ENCODE data around the gene IBA57.

Gene IBA57

DNA sequence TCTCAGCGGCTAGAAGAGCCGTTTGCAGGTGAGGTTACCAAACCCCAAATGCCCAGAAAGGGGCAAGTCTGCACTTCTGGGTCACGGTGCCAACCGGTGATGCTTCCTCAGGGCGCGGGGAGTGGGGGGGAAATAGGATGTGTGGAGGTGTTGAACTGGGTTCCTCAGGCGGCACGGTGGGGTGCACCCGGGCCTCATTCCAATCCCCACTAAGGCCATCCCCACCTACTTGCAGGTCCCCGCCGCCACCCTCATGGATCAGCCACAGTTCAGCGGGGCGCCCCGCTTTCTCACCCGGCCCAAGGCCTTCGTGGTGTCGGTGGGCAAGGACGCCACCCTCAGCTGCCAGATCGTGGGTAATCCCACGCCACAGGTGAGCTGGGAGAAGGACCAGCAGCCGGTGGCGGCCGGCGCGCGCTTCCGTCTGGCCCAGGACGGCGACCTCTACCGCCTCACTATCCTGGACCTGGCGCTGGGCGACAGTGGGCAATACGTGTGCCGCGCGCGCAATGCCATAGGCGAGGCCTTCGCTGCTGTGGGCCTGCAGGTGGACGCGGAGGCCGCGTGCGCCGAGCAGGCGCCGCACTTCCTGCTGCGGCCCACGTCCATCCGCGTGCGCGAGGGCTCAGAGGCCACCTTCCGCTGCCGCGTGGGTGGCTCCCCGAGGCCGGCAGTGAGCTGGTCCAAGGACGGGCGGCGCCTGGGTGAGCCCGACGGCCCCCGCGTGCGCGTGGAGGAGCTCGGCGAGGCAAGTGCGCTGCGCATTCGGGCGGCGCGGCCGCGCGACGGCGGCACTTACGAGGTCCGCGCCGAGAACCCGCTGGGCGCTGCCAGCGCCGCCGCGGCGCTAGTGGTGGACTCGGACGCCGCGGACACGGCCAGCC is 46.2 kb downstream of the IBA57 start:
- peaks cover 21% of the 10 kb centered on the region for H4K20me1 ChIP-seq

DNA sequence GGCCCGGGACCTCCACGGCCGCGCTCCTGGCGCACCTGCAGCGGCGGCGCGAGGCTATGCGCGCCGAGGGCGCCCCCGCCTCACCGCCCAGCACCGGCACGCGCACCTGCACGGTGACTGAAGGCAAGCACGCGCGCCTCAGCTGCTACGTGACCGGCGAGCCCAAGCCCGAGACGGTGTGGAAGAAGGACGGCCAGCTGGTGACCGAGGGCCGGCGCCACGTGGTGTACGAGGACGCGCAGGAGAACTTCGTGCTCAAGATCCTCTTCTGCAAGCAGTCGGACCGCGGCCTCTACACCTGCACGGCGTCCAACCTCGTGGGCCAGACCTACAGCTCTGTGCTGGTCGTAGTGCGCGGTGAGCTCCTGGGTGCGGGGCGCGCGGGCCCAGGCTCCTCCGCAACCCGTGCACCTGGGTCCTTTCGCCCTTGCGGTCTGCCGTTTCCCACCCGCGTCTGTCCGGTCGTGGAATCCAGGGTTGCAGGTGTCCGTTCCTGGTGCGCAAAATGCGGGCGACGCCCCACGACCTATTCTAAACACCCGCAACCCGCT is 46.9 kb downstream of the IBA57 start:
- Histone ChIP-seq H3K9ac (no peak overlapping the region), H3K27ac (no peak overlapping the region), H3K27me3 (no peaks in the 10 kb centered on the region), H3K9me3 (no peaks in the 10 kb centered on the region), H3K36me3 (peaks cover 21% of the 10 kb centered on the region), H3K4me3 (peak overlapping the region; percentile 42; the same call in 1 of the 2 replicates), H3K4me2 (peak overlapping the region; percentile 47), H4K20me1 (peaks cover 21% of the 10 kb centered on the region), H3K4me1 (peaks cover 17% of the 10 kb centered on the region)
- TF ChIP-seq Cebpa-rat (IDR thresholded peaks at IDR 0.05): no peak

More for the DNA sequence above, 46.2 kb downstream of the IBA57 start:
- Histone ChIP-seq H3K9me3 (no peaks in the 10 kb centered on the region), H3K4me1 (peaks cover 17% of the 10 kb centered on the region), H3K36me3 (peaks cover 14% of the 10 kb centered on the region), H3K27ac (no peak overlapping the region), H3K27me3 (no peaks in the 10 kb centered on the region), H3K9ac (no peak overlapping the region), H3K4me2 (peak overlapping the region; percentile 47; the same call in 1 of the 2 replicates), H3K4me3 (no peak overlapping the region)
- TF ChIP-seq Cebpa-rat (IDR thresholded peaks at IDR 0.05): no peak

DNA sequence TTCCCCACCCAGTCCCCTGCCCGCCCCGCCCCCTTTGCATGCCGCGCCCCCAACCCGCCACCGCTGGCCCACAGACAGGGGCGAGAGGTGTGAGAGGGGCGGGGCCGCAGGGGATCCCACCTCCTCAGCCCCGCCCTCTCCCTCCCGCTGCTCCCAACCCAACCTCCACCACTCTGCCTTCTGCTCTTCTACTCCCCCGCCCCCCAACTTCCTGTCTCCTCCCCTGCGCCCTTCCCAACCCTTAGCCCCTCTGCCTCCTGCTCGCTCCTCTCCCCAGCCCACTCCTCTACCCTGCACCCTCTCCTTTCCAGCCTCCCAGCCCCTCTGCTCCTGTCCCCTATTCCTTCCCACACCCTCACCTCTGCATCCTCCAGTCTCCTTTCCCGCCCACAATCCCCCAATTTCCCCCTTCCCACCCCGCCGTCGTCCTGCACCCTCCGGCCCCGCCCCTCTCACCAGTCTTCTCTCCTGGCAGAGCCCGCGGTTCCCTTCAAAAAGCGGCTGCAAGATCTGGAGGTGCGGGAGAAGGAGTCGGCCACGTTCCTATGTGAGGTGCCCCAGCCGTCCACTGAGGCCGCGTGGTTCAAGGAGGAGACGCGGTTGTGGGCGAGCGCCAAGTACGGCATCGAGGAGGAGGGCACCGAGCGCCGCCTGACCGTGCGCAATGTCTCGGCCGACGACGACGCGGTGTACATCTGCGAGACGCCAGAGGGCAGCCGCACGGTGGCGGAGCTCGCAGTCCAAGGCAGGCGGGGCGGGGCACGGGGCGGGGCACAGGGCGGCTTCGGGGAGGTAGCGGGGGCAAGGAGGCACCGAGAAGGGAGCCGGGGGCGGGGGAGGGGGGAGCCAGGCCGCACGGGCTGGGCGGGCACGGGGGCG is 47.6 kb downstream of the IBA57 start:
- H3K27me3 ChIP-seq: no peaks in the 10 kb centered on the region
- no peaks in the 10 kb centered on the region for H3K9me3 ChIP-seq
- H3K4me2 ChIP-seq: peak overlapping the region; percentile 78
- peaks cover 28% of the 10 kb centered on the region for H3K36me3 ChIP-seq
- peaks cover 21% of the 10 kb centered on the region for H4K20me1 ChIP-seq
- no peak for TF ChIP-seq Cebpa-rat (IDR thresholded peaks at IDR 0.05)
- peak overlapping the region; percentile 69 for H3K9ac ChIP-seq
- peak overlapping the region; percentile 69 for H3K4me3 ChIP-seq
- peak overlapping the region; percentile 49; the same call in 1 of the 2 replicates for H3K27ac ChIP-seq
- H3K4me1 ChIP-seq: peaks cover 17% of the 10 kb centered on the region

DNA sequence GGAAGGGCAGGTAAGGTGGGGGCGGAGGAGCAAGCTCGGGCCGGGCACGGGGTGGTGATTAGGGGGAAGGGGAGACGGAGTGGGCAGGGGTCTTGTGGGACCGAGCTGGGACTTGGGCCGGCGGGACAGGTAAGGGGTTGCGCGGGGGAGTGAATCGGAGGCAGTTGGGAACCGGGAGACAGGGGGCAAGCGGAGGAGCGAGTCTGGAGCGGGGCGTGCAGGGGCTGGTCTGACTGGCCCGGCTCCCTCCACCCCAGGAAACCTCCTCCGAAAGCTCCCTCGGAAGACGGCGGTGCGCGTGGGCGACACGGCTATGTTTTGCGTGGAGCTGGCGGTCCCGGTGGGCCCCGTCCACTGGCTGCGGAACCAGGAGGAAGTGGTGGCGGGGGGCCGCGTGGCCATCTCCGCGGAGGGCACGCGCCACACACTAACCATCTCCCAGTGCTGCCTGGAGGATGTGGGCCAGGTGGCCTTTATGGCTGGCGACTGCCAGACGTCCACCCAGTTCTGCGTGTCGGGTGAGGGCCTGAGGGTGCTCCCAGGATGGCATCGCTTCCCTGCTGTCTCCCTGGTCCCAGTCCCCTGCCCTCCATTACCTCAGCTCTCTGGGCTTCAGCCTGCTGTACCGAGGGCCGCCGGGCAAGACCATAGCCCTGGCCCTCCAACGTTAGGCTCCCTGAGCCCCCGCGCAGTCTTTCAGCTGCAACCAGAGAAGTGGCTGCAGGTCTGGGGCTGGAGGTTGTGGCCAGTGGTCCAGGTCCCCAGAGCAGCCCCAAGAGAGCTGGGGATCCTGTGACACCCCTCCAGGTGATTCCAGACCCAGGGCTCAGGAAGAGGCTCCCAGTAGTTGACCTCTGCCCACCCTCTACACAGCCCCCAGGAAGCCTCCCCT is 48.6 kb downstream of the IBA57 start:
- peaks cover 37% of the 10 kb centered on the region for H3K36me3 ChIP-seq
- peak overlapping the region; percentile 69 for H3K4me3 ChIP-seq
- peaks cover 17% of the 10 kb centered on the region for H3K4me1 ChIP-seq
- H3K27ac ChIP-seq: no peak overlapping the region
- H3K4me2 ChIP-seq: peak overlapping the region; percentile 79
- peaks cover 29% of the 10 kb centered on the region for H4K20me1 ChIP-seq
- H3K9me3 ChIP-seq: no peaks in the 10 kb centered on the region
- no peaks in the 10 kb centered on the region for H3K27me3 ChIP-seq
- no peak for TF ChIP-seq Cebpa-rat (IDR thresholded peaks at IDR 0.05)
- H3K9ac ChIP-seq: peak overlapping the region; percentile 40; the same call in 1 of the 2 replicates

DNA sequence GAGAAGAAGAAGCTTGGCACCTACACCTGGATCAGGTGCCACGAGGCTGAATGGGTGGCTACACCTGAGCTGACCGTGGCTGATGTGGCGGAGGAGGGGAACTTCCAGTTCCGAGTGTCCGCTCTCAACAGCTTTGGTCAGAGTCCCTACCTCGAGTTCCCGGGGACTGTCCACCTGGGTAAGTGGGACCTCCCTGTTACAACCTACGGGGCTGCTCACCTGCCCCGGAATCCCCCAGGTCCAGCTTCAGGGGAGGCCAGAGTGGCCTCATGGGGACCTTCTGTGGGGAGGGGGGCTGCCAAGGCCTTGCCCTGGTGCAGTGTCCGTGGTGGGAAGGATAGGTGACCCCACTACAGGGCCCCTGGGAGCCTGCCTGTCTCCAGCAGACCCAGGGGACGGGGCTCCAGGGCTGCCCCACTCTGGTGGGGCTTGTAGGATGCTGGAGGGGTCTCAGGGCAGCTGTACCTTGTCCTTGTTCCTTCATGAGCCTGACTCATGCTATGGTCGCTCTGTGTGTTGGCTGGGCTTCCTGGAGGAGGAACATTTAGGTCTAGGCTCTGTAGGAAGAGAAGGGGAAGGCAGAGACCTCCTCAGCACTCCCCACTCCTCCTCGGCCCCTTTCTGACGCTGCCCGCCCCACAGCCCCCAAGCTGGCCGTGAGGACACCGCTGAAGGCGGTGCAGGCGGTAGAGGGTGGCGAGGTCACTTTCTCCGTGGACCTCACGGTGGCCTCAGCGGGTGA is 49.5 kb downstream of the IBA57 start:
- TF ChIP-seq Cebpa-rat (IDR thresholded peaks at IDR 0.05): no peak
- no peaks in the 10 kb centered on the region for H3K9me3 ChIP-seq
- H3K4me2 ChIP-seq: peak overlapping the region; percentile 79
- no peak overlapping the region for H3K27ac ChIP-seq
- no peaks in the 10 kb centered on the region for H3K27me3 ChIP-seq
- H3K4me1 ChIP-seq: peaks cover 24% of the 10 kb centered on the region
- H4K20me1 ChIP-seq: peaks cover 29% of the 10 kb centered on the region
- no peak overlapping the region for H3K4me3 ChIP-seq
- peaks cover 47% of the 10 kb centered on the region for H3K36me3 ChIP-seq
- H3K9ac ChIP-seq: no peak overlapping the region

DNA sequence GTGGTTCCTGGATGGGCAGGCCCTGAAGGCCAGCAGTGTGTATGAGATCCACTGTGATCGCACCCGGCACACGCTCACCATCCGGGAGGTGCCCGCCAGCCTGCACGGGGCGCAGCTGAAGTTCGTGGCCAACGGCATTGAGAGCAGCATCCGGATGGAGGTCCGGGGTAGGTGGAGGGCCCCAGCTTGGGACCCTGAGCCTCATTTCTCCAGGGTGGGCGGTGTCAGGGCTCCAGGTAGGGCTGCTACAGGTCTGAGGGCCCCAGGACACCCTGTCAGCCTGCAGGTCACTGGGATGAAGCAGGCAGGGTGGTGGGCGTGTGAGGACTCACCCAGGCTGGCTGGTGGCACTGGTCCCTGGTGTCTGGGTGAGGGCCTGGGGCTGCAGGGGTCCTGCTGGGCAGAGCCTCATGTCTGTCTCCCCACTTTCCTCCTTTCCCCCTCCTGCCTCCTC is 50.1 kb downstream of the IBA57 start:
- Histone ChIP-seq H3K4me2 (no peak overlapping the region), H4K20me1 (peaks cover 29% of the 10 kb centered on the region), H3K27me3 (no peaks in the 10 kb centered on the region), H3K27ac (no peak overlapping the region), H3K36me3 (peaks cover 53% of the 10 kb centered on the region), H3K9me3 (no peaks in the 10 kb centered on the region), H3K9ac (no peak overlapping the region), H3K4me3 (no peak overlapping the region), H3K4me1 (peaks cover 24% of the 10 kb centered on the region)
- no peak for TF ChIP-seq Cebpa-rat (IDR thresholded peaks at IDR 0.05)

DNA sequence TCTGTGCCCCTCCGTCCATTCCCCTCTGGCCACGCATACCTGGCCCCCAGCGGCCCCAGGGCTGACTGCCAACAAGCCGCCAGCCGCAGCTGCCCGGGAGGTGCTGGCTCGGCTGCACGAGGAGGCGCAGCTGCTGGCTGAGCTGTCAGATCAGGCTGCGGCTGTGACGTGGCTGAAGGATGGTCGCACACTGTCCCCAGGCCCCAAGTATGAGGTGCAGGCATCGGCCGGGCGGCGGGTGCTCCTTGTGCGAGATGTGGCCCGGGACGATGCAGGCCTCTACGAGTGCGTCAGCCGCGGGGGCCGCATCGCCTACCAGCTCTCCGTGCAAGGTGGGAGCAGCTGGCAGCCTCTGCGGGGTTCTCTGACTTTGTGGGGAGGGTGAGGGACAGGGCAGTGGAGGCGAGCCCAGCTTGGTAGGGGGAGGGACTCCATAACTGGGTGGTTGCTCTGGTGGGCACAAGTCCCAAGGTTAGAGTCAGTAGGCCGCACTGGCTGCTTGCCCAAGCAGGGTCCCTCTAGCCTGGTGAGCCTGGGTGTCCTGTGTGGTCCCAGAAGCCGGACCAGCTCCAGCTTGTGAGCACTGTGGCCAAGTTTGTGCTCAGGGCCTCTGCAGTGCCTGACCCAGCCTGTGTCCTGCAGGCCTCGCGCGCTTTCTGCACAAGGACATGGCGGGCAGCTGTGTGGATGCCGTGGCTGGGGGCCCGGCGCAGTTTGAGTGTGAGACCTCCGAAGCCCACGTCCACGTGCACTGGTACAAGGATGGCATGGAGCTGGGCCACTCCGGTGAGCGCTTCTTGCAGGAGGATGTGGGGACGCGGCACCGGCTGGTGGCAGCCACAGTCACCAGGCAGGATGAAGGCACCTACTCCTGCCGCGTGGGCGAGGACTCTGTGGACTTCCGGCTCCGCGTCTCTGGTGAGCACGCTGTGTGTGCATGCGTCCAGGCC is 51.0 kb downstream of the IBA57 start:
- no peak overlapping the region for H3K27ac ChIP-seq
- H3K9ac ChIP-seq: no peak overlapping the region

More for the DNA sequence above, 51.0 kb downstream of the IBA57 start:
- Histone ChIP-seq H3K4me2 (no peak overlapping the region), H3K27me3 (no peaks in the 10 kb centered on the region), H4K20me1 (peaks cover 29% of the 10 kb centered on the region), H3K4me3 (no peak overlapping the region), H3K36me3 (peaks cover 60% of the 10 kb centered on the region), H3K4me1 (peaks cover 24% of the 10 kb centered on the region), H3K9me3 (no peaks in the 10 kb centered on the region)
- no peak for TF ChIP-seq Cebpa-rat (IDR thresholded peaks at IDR 0.05)
